Measurements from ENCODE around the gene TSTD1.
"Not testable (repeated sequence)": the region's sequence is repeated elsewhere in the genome, so short reads cannot be mapped to it uniquely, and the experiment has no call there.

- TF ChIP-seq POLR2A (IDR thresholded peaks at IDR 0.05); CTCF (IDR thresholded peaks at IDR 0.05 in 4 of 5, conservative IDR thresholded peaks at IDR 0.05 in 1 of 5): not testable (repeated sequence)
Observed at GRCh38 chr1:161022432-161022831, 16.3 kb downstream of the TSTD1 start.

Data from gastrocnemius medialis (tissue), 4 donors.